Posterior vena cava (tissue), 2 donors: Measurements from ENCODE around the gene FAM162A. TPM values are rescaled to one million over a fixed set of nuclear protein-coding genes. Genes with fewer than 3 reads are reported as not detected.

Experiments
- DNase-seq: peaks from one replicate; pipeline ENCODE4 v3.0.0-alpha.2; 2020; ENCODE audit warnings: low spot score
- intact Hi-C, 2 donors: fragments of 100-400 bp; cut with DNase I; formaldehyde crosslinking; loops; one replicate each; pipeline versions ENCODE4 v1.14.1 to v1.14.2; 2022 to 2023
- total RNA-seq, 2 donors: library from RNA; stranded (reverse); fragmentation: NEBNext Ultra II Directional; extraction: Animal tissue kit (Norgen Biotek cat#: 25700); gene quantifications; one replicate each; pipeline ENCODE4 v1.2.1, GENCODE V29; 2021
- donor health status: DM: yes; HTN: yes; CAD: no.
- donor health status: DM: yes; HTN: yes; CAD: no.

FAM162A gene
- total RNA-seq, 2 donors from 2014 or later: 31.5 to 36.9 TPM

GRCh38 chr3:122382888-122383666, 905 bp upstream of the FAM162A start, which contains the start of gene MIX23:
Gene MIX23, minus strand, starts transcription at chr3:122383231. Its CDS starts 7 bp downstream, at chr3:122383224.
- intact Hi-C loops: no loop called here
- peak; percentile 95 for DNase-seq

GRCh38 chr3:122387709-122388108, 3.7 kb downstream of the FAM162A start:
- intact Hi-C loops: no loop called here
- DNase-seq: no peak

- DNase-seq: no peak
- intact Hi-C loops: no loop called here
Measured at GRCh38 chr3:122389197-122389596, 5.2 kb downstream of the FAM162A start.

- DNase-seq: no peak
- intact Hi-C loops: loop anchor here in 1 of 2 donors (10.0 kb wide), 1 partner anchor 295 kb away; the partner anchor contains the start of gene PARP14
Measured at GRCh38 chr3:122389892-122390291, 5.9 kb downstream of the FAM162A start.

- intact Hi-C loops: loop anchor here in 1 of 2 donors (10.0 kb wide), 1 partner anchor 294 kb away; the partner anchor contains the start of gene PARP14
Measured at GRCh38 chr3:122390665-122391064, 6.7 kb downstream of the FAM162A start.

GRCh38 chr3:122391681-122392446, 7.9 kb downstream of the FAM162A start:
- no peak for DNase-seq
- intact Hi-C loops: loop anchor here in 1 of 2 donors (10.0 kb wide), 1 partner anchor 293 kb away; the partner anchor contains the start of gene PARP14

More at GRCh38 chr3:122390665-122391064, 6.7 kb downstream of the FAM162A start:
- DNase-seq: no peak

- no peak for DNase-seq
- intact Hi-C loops: loop anchor here in 1 of 2 donors (10.0 kb wide), 1 partner anchor 292 kb away; the partner anchor contains the start of gene PARP14
Measured at GRCh38 chr3:122392868-122393844, 9.2 kb downstream of the FAM162A start.

GRCh38 chr3:122394173-122394572, 10.2 kb downstream of the FAM162A start:
- intact Hi-C loops: loop anchor here in 1 of 2 donors (10.0 kb wide), 1 partner anchor 291 kb away; the partner anchor contains the start of gene PARP14
- DNase-seq: no peak

- DNase-seq: no peak
- intact Hi-C loops: loop anchor here in 1 of 2 donors (10.0 kb wide), 1 partner anchor 289 kb away; the partner anchor contains the start of gene PARP14
Measured at GRCh38 chr3:122395582-122395981, 11.6 kb downstream of the FAM162A start.

GRCh38 chr3:122396511-122396910, 12.5 kb downstream of the FAM162A start:
- DNase-seq: no peak
- intact Hi-C loops: loop anchor here in 1 of 2 donors (10.0 kb wide), 1 partner anchor 288 kb away; the partner anchor contains the start of gene PARP14

GRCh38 chr3:122397201-122397600, 13.2 kb downstream of the FAM162A start:
- DNase-seq: no peak
- intact Hi-C loops: loop anchor here in 1 of 2 donors (10.0 kb wide), 1 partner anchor 288 kb away; the partner anchor contains the start of gene PARP14

- DNase-seq: no peak
- intact Hi-C loops: loop anchor here in 1 of 2 donors (10.0 kb wide), 1 partner anchor 286 kb away; the partner anchor contains the start of gene PARP14
Measured at GRCh38 chr3:122398920-122399319, 14.9 kb downstream of the FAM162A start.

- DNase-seq: no peak
- intact Hi-C loops: no loop called here
Measured at GRCh38 chr3:122403489-122403888, 19.5 kb downstream of the FAM162A start.

GRCh38 chr3:122405015-122405414, 21.0 kb downstream of the FAM162A start:
- DNase-seq: no peak
- intact Hi-C loops: no loop called here

- intact Hi-C loops: no loop called here
- no peak for DNase-seq
Measured at GRCh38 chr3:122406198-122406597, 22.2 kb downstream of the FAM162A start.

GRCh38 chr3:122407946-122408345, 24.0 kb downstream of the FAM162A start:
- no peak for DNase-seq
- intact Hi-C loops: no loop called here

GRCh38 chr3:122409446-122409845, 25.5 kb downstream of the FAM162A start:
- intact Hi-C loops: no loop called here
- no peak for DNase-seq

GRCh38 chr3:122410111-122410510, 26.1 kb downstream of the FAM162A start:
- intact Hi-C loops: loop anchor here in 1 of 2 donors (10.0 kb wide), 1 partner anchor 1135 kb away; no protein-coding TSS in a partner anchor
- no peak for DNase-seq
